Measurements from ENCODE around the gene MMP17. TPM values are rescaled to one million over a fixed set of nuclear protein-coding genes. Genes with fewer than 3 reads are reported as not detected.

The MMP17 gene
- total RNA-seq, 4 donors from 2014 or later: 2.6 to 23.6 (median 12.4) TPM

DNA sequence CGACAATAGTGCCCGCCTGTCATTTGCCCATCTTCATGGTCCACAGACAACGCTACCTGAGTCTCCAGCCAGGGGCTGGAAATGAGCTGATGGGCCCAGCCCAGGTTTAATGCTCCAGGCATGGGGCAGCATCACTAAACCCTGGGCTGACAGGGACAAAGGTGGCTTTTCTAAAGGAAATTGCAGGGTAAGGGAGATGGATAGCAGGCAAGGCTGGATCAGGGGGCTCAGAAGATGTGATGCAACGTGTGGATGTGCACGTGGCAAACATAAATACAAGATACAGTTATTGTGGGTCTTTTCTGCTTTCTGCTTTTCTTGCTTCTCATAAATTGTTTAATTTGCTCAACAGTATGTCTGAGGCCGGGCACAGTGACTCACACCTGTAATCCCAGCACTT is 3.7 kb upstream of the MMP17 start:
- H3K27ac ChIP-seq: no peak overlapping the region
- no peak for DNase-seq
- 84% methylated on average over 6 of the region's 6 CpGs; no CpG with 5 or more reads in 1 of the 2 donors for WGBS, 2 donors (ENCODE audit: low coverage in 1 of 2)
- H3K4me3 ChIP-seq: no peak overlapping the region
- H3K27me3 ChIP-seq: peaks cover 34% of the 10 kb centered on the region
- in situ Hi-C loops (cut with MboI; ENCODE audit: low pct_ligation_motif_present in 1 of 4, low pct_unique_long_range_greater_than_20kb in 1 of 4, low sequenced_read_pairs in 3 of 4): no loop called here
- intact Hi-C loops (cut with DNase I; ENCODE audit: low total_unique reads): no loop called here
- H3K36me3 ChIP-seq: no peaks in the 10 kb centered on the region
- TF ChIP-seq, protein P1, sequence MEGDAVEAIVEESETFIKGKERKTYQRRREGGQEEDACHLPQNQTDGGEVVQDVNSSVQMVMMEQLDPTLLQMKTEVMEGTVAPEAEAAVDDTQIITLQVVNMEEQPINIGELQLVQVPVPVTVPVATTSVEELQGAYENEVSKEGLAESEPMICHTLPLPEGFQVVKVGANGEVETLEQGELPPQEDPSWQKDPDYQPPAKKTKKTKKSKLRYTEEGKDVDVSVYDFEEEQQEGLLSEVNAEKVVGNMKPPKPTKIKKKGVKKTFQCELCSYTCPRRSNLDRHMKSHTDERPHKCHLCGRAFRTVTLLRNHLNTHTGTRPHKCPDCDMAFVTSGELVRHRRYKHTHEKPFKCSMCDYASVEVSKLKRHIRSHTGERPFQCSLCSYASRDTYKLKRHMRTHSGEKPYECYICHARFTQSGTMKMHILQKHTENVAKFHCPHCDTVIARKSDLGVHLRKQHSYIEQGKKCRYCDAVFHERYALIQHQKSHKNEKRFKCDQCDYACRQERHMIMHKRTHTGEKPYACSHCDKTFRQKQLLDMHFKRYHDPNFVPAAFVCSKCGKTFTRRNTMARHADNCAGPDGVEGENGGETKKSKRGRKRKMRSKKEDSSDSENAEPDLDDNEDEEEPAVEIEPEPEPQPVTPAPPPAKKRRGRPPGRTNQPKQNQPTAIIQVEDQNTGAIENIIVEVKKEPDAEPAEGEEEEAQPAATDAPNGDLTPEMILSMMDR (IDR thresholded peaks at IDR 0.05): no peak
- TF ChIP-seq POLR2AphosphoS5 (IDR thresholded peaks at IDR 0.05) (no peak), EP300 (IDR thresholded peaks at IDR 0.05; ENCODE audit: low read depth) (no peak), POLR2A (IDR thresholded peaks at IDR 0.05) (no peak)
- no peaks in the 10 kb centered on the region for H3K9me3 ChIP-seq
- H3K4me1 ChIP-seq: peaks cover 3 to 17% (median 15%) of the 10 kb centered on the region in 4 donors

DNA sequence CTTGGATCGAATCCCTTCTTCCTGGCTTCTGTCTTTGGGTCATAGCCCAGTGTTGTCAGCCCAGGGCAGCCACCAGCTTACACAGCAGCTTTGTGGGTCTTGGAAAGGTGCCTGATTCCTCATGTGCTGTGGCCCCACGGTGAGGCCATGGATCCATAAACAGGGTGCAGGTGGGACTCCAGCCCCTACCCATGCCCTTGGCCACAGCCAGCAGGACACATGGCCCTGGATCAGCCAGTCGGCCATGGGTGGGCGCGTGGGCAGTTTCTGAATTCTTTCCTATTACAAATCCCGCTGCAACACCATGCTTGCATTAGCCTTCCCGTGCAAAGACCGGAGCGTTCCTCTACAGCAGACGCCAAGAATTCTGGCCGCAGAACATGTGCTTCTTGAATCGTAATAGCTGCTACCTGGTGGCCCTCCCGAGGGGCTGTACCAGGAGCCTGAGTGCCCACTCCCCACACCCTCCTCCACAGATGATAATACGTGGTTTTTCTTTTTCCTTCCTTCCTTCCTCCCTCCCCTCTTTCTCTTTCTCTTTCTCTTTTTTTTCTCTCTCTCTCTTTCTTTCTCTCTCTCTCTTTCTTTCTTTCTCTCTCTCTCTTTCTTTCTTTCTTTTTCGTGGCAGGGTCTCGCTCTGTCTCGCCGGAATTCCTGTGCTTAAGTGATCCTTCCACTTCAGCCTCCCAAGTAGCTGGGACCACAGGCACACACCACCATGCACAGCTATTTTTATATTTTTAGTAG is 2.9 kb upstream of the MMP17 start:
- in situ Hi-C loops (cut with MboI; ENCODE audit: low pct_ligation_motif_present in 1 of 4, low pct_unique_long_range_greater_than_20kb in 1 of 4, low sequenced_read_pairs in 3 of 4) (no loop called here), intact Hi-C loops (cut with DNase I; ENCODE audit: low total_unique reads) (no loop called here)
- no peak for DNase-seq
- no peak for TF ChIP-seq POLR2AphosphoS5 (IDR thresholded peaks at IDR 0.05)
- TF ChIP-seq, protein P1 (IDR thresholded peaks at IDR 0.05): no peak
- TF ChIP-seq POLR2A (IDR thresholded peaks at IDR 0.05): no peak
- no peak for TF ChIP-seq EP300 (IDR thresholded peaks at IDR 0.05; ENCODE audit: low read depth)
- peaks cover 43% of the 10 kb centered on the region for H3K27me3 ChIP-seq
- no peaks in the 10 kb centered on the region for H3K9me3 ChIP-seq
- H3K4me1 ChIP-seq: peaks cover 6 to 26% (median 23%) of the 10 kb centered on the region in 4 donors
- H3K4me3 ChIP-seq: no peak overlapping the region
- WGBS, 2 donors (ENCODE audit: low coverage in 1 of 2): 65 to 67% methylated on average over 3 to 18 of the region's 18 CpGs
- no peaks in the 10 kb centered on the region for H3K36me3 ChIP-seq
- H3K27ac ChIP-seq: no peak overlapping the region

DNA sequence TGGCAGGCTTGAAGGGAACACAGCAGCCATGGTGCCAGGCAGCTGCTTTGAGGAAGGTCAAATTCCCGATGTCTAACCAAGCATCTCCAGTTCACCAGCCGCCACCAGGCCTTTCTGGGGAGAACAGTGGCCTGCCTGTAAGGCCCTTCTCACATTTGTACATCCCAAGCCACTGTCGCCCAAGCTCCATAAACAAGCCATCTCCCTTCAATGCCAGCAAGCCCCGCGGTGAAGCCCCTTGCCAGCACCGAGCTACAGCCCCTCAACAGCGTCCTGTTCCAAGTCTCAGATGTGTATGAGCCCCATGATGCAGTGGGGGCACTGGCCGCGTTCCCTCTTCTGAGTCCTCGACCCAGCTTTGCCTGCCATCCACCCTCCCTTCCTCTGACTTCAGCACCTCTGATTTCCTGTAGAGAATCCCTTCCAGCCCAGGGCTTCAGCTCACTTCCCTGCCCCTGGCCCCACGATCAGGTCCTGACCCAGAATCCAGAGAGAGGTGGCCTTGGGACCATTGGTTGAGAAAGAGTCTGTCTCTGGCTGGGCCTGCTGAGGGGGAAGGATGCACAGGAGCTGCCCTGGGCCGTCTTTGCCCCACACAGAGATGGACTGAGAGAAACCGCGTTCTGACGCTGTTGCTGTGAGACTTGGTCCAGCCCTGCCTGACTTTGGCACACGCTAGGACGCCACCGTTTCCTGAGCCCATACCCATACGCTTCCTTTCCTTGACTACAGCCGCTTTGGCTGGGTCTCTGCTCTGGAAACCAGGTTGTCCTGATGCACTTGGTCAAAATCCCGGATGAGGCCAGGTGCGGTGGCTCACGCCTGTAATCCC is 1.9 kb upstream of the MMP17 start:
- intact Hi-C loops (cut with DNase I; ENCODE audit: low total_unique reads) (no loop called here), in situ Hi-C loops (cut with MboI; ENCODE audit: low pct_ligation_motif_present in 1 of 4, low pct_unique_long_range_greater_than_20kb in 1 of 4, low sequenced_read_pairs in 3 of 4) (no loop called here)
- no peak overlapping the region for H3K4me3 ChIP-seq
- no peaks in the 10 kb centered on the region for H3K36me3 ChIP-seq
- peaks cover 53% of the 10 kb centered on the region for H3K27me3 ChIP-seq
- H3K9me3 ChIP-seq: no peaks in the 10 kb centered on the region
- TF ChIP-seq POLR2AphosphoS5 (IDR thresholded peaks at IDR 0.05) (no peak), EP300 (IDR thresholded peaks at IDR 0.05; ENCODE audit: low read depth) (no peak), POLR2A (IDR thresholded peaks at IDR 0.05) (no peak)
- TF ChIP-seq, protein P1 (IDR thresholded peaks at IDR 0.05): no peak
- no peak for DNase-seq
- H3K4me1 ChIP-seq: peaks cover 11 to 36% (median 31%) of the 10 kb centered on the region in 4 donors
- WGBS, 2 donors (ENCODE audit: low coverage in 1 of 2): 82 to 90% methylated on average over 2 to 23 of the region's 23 CpGs
- no peak overlapping the region for H3K27ac ChIP-seq

DNA sequence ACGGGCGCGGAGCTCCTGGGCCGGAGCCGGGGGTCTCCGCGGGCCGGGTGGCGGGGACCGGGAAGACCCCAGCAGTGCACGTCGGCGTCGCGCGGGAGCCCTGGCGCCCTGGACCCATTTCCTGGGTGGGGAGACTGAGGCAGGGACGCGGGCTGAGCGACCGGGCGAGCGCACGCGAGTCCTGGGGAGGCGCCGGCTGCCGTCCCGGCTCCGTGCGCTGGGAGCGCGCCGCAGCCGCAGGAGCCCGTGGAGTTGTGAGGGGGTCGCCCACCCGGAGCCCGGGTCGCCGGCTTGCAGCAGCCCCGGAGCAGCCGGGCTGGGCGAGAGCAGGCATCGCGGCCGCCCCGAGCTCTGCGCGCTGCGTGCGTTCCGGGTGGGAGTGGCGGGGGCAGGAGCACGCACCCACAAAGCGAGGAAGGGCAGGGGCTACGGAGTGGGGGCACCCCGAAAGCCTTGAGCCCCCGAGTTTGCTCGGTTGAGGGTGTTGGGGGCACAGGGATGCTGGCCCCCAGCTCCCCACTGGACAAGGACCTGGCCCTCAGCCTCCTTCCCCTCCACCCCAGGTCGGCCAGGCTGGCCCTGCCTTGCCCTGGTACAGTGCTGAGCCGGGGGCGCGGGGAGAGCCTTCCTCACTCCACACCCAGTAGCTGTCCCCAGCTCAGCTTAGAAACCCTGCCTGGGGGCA is 620 bp downstream of the MMP17 start:
- in situ Hi-C loops (cut with MboI; ENCODE audit: low pct_ligation_motif_present in 1 of 4, low pct_unique_long_range_greater_than_20kb in 1 of 4, low sequenced_read_pairs in 3 of 4): no loop called here
- Histone ChIP-seq H3K27me3 (peaks cover 72% of the 10 kb centered on the region), H3K4me3 (peak overlapping the region; percentile 26 to 49 (median 34)), H3K27ac (peak overlapping the region in 2 of 4 donors; percentile 72 to 74), H3K9me3 (no peaks in the 10 kb centered on the region), H3K4me1 (peaks cover 11 to 45% (median 35%) of the 10 kb centered on the region in 4 donors), H3K36me3 (no peaks in the 10 kb centered on the region)
- TF ChIP-seq, protein P1 (IDR thresholded peaks at IDR 0.05): no peak
- TF ChIP-seq POLR2A (IDR thresholded peaks at IDR 0.05) (no peak), POLR2AphosphoS5 (IDR thresholded peaks at IDR 0.05) (no peak), EP300 (IDR thresholded peaks at IDR 0.05; ENCODE audit: low read depth) (no peak)
- intact Hi-C loops (cut with DNase I; ENCODE audit: low total_unique reads): no loop called here
- WGBS, 2 donors (ENCODE audit: low coverage in 1 of 2): 0% methylated on average over 2 of the region's 64 CpGs; no CpG with 5 or more reads in 1 of the 2 donors
- DNase-seq: no peak
